Prostate gland (tissue), 2 donors: Measurements from ENCODE around the gene NPR3.

Experiments used
- CTCF ChIP-seq, 4 experiments: fragments of 200-600 bp in 2 of 4; fragments of 450-650 bp in 2 of 4; sonication (generic) in 2 of 4; IDR thresholded peaks; 1 replicate in 3 of 4; 2 replicates in 1 of 4; pipeline ENCODE4 v1.5.1; 2016 to 2019; ENCODE audit warnings: antibody characterized with exemption in 4 of 4, mild to moderate bottlenecking in 2 of 4, moderate library complexity in 2 of 4
- POLR2A ChIP-seq: fragments of 450-650 bp; IDR thresholded peaks from one replicate; pipeline ENCODE4 v1.6.1; 2016; ENCODE audit warnings: antibody characterized with exemption, mild to moderate bottlenecking
- POLR2AphosphoS5 ChIP-seq: sonication (generic); formaldehyde crosslinking; IDR thresholded peaks from one replicate; pipeline ENCODE4 v1.6.1; 2017; ENCODE audit warnings: antibody characterized with exemption

- TF ChIP-seq CTCF (IDR thresholded peaks at IDR 0.05) (no peak), POLR2AphosphoS5 (no peak), POLR2A (no peak)
These were observed 42.6 kb upstream of the NPR3 start for GRCh38 chr5:32668552-32668951.
